Panc1 (cell line): ENCODE data around the gene MGAT5. TPM values are rescaled to one million over a fixed set of nuclear protein-coding genes. Genes with fewer than 3 reads are reported as not detected.

ENCODE experiments used
- ATAC-seq: fragments of 200-7000 bp; cut with Tn5 transposase; 2 replicates; pipeline ENCODE4 v1.9.1; 2020; ENCODE audit warnings: mild to moderate bottlenecking, moderate library complexity
- BruUV-seq: library from RNA; stranded (reverse); fragments of 400-500 nt; replicated peaks from 2 replicates; lab custom pipeline; 2021; lab: Mats Ljungman, UMichigan
- CTCF ChIA-PET: fragments of 300-600 bp; sonication (Branson Sonifier 250); formaldehyde crosslinking; loops from one replicate; lab custom pipeline; 2022; ENCODE audit warnings: antibody characterized with exemption; lab: Charles Lee
- POLR2A ChIA-PET: fragments of 300-600 bp; sonication (Branson Sonifier 250); formaldehyde crosslinking; loops from one replicate; lab custom pipeline; 2022; ENCODE audit warnings: antibody characterized with exemption; lab: Charles Lee
- DNase-seq: peaks from one replicate; pipeline ENCODE4 v3.0.0-alpha.2; 2010; ENCODE audit warnings: low read depth, low spot score
- H3K27ac ChIP-seq: 2 replicates; pipeline ENCODE4 v1.5.1; 2011; ENCODE audit warnings: mild to moderate bottlenecking, low read length, inconsistent platforms
- H3K27me3 ChIP-seq: fragments of 200-500 bp; sonication (Bioruptor generic); 2 replicates; pipeline ENCODE4 v1.6.0; 2014; ENCODE audit warnings: low read length, inconsistent platforms; ENCODE audit not compliant: control insufficient read depth, insufficient read depth
- H3K36me3 ChIP-seq: fragments of 200-500 bp; sonication (Bioruptor generic); 2 replicates; pipeline ENCODE4 v1.5.1; 2014; ENCODE audit warnings: inconsistent platforms, mild to moderate bottlenecking, low read length, moderate library complexity; ENCODE audit not compliant: control insufficient read depth, insufficient read depth
- H3K4me1 ChIP-seq: 2 replicates; pipeline ENCODE4 v1.5.1; 2011; ENCODE audit warnings: inconsistent platforms, mild to moderate bottlenecking, low read length, moderate library complexity; ENCODE audit not compliant: control insufficient read depth, insufficient read depth
- H3K4me3 ChIP-seq, 2 experiments: 2 replicates each; pipeline ENCODE4 v1.5.1; 2011 to 2012; ENCODE audit warnings: low read depth in 2 of 2, low read length in 2 of 2, mild to moderate bottlenecking in 2 of 2, inconsistent platforms in 1 of 2, moderate library complexity in 1 of 2
- H3K9me3 ChIP-seq: fragments of 200-500 bp; sonication (Bioruptor generic); 2 replicates; pipeline ENCODE4 v1.5.1; 2014; ENCODE audit warnings: low read depth, mild to moderate bottlenecking, inconsistent platforms, low read length, moderate library complexity; ENCODE audit not compliant: control insufficient read depth, insufficient read depth
- CTCF ChIP-seq: fragments of 450-650 bp; IDR thresholded peaks from 2 replicates; pipeline ENCODE4 v1.5.1; 2017; ENCODE audit warnings: mild to moderate bottlenecking
- POLR2AphosphoS5 ChIP-seq: IDR thresholded peaks from 2 replicates; pipeline ENCODE4 v1.6.1; 2012; ENCODE audit warnings: mild to moderate bottlenecking, low read depth, low read length, moderate library complexity
- REST ChIP-seq, 2 experiments: IDR thresholded peaks; 2 replicates each; pipeline ENCODE4 v1.6.1; 2011 to 2012; ENCODE audit warnings: low read depth in 2 of 2, control low read depth in 1 of 2, low read length in 1 of 2, mild to moderate bottlenecking in 1 of 2, moderate library complexity in 1 of 2; ENCODE audit not compliant: insufficient read depth in 1 of 2
- SIN3A ChIP-seq: IDR thresholded peaks from 2 replicates; pipeline ENCODE4 v1.6.1; 2012; ENCODE audit warnings: low read depth, mild to moderate bottlenecking, low read length, moderate library complexity, borderline replicate concordance; ENCODE audit not compliant: insufficient read depth
- TCF7L2 ChIP-seq: IDR thresholded peaks from 2 replicates; pipeline ENCODE4 v1.6.1; 2011; ENCODE audit warnings: mild to moderate bottlenecking, low read depth, low read length, inconsistent platforms
- in situ Hi-C: cut with HindIII; loops from 2 replicates; pipeline ENCODE4 v1.10.0; 2016; ENCODE audit warnings: low sequenced_read_pairs, low pct_unique_long_range_greater_than_20kb
- intact Hi-C: fragments of 100-400 bp; cut with micrococcal nuclease; formaldehyde crosslinking; loops from one replicate; pipeline ENCODE4 v1.10.0; 2022; ENCODE audit not compliant: unreplicated experiment
- total RNA-seq: library from RNA; stranded (reverse); gene quantifications from one replicate; pipeline ENCODE4 v1.2.1, GENCODE V29; 2021; ENCODE audit not compliant: unreplicated experiment

Gene MGAT5
- total RNA-seq, 1 experiment from 2014 or later, result 22.1 TPM

- H3K27me3 ChIP-seq, result no peaks in the 10 kb centered on the region
- H3K36me3 ChIP-seq, result no peaks in the 10 kb centered on the region
- DNase-seq, result no peak
- TF ChIP-seq POLR2AphosphoS5 (no peak), SIN3A (no peak), CTCF (no peak), TCF7L2 (no peak), REST (IDR thresholded peaks at IDR 0.05; ENCODE audit: insufficient read depth in 1 of 2, low read depth in 2 of 2, low read length in 1 of 2) (no peak)
- in situ Hi-C loops (no loop called here), intact Hi-C loops (no loop called here)
- no peak for ATAC-seq
- no TSS peak for BruUV-seq
- H3K4me1 ChIP-seq, result no peaks in the 10 kb centered on the region
- CTCF ChIA-PET, result no interaction called here
- no peak overlapping the region for H3K27ac ChIP-seq
- H3K4me3 ChIP-seq, result no peak overlapping the region
- H3K9me3 ChIP-seq, result no peaks in the 10 kb centered on the region
- POLR2A ChIA-PET, result no interaction called here
These were observed 35.4 kb downstream of the MGAT5 start for GRCh38 chr2:134289225-134289624.

- in situ Hi-C loops, result no loop called here
- BruUV-seq, result no TSS peak
- CTCF ChIA-PET, result no interaction called here
These were observed 36.5 kb downstream of the MGAT5 start for GRCh38 chr2:134290358-134290757.

More at GRCh38 chr2:134290358-134290757, 36.5 kb downstream of the MGAT5 start:
- Histone ChIP-seq H3K4me3 (no peak overlapping the region), H3K27me3 (no peaks in the 10 kb centered on the region), H3K4me1 (no peaks in the 10 kb centered on the region), H3K27ac (no peak overlapping the region), H3K36me3 (no peaks in the 10 kb centered on the region), H3K9me3 (no peaks in the 10 kb centered on the region)
- TF ChIP-seq REST (IDR thresholded peaks at IDR 0.05; ENCODE audit: insufficient read depth in 1 of 2, low read depth in 2 of 2, low read length in 1 of 2) (no peak), TCF7L2 (no peak), POLR2AphosphoS5 (no peak)
- POLR2A ChIA-PET, result no interaction called here
- ATAC-seq (no peak), DNase-seq (no peak)
- intact Hi-C loops, result no loop called here
